Amygdala (tissue), 56 donors: ENCODE results near the gene NCOA6.
A peak's percentile ranks its signal among the peaks of the same experiment; 100 is the strongest.
"Not testable (repeated sequence)": the region's sequence is repeated elsewhere in the genome, so short reads cannot be mapped to it uniquely, and the experiment has no call there.

Experiments
- DNase-seq, 56 donors: peaks; one replicate each; lab custom pipeline; 2025; lab: John Stamatoyannopoulos, UW

The NCOA6 gene

DNA sequence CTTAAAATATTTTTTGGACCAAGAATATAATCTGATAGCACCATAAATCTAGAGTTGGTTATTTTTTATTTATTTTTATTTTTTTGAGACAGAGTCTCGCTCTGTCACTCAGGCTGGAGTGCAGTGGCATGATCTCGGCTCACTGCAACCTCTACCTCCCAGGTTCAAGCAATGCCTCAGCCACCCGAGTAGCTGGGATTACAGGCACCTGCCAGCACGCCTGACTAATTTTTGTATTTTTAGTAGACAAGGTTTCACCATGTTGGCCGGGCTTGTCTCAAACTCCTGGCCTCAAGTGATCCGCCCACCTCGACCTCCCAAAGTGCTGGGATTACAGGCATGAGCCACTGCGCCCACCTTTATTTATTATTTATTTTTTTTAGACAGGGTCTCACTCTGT is 45.2 kb downstream of the NCOA6 start:
- DNase-seq = not testable (repeated sequence)

DNA sequence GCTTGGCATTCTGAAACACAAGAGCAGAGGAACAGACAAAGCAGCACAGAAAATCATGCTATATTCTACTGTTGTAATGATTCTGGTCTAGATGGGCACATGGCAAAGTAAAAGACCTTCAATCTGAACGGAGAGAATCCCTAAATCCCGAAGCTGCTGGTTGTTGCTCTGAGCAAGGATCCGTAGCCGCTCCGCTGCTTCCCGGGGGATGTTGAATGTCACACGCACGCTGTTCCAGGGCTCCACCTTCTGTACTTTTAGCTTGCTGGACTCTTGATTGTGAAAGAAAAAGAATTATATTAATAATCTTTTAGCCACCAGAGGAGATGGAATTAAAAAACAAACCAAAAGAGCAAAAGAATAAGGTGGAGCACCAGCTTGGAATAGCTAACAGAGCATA is 49.3 kb downstream of the NCOA6 start:
- no peak for DNase-seq

DNA sequence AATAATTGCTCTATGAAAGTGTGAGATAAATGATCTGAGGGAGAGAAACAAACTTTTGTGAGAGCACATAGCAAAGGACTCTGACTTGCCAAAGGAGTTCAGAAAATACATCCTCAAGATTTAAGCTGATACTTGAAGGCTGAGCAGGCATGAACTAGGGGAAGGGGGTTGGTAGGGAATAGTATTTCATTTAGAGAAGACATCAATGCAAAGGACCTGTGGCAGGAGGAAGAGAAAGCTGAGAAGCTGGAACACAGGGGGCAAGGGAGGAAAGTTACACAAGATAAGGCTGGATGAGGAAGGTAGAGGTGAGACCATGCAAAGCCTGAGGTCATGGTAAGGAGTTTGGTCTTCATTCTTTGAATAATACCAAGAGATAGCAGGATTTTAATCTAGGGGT is 50.6 kb downstream of the NCOA6 start:
- DNase-seq = no peak

- no peak for DNase-seq
Observed at GRCh38 chr20:34774449-34774848, 51.0 kb downstream of the NCOA6 start.

GRCh38 chr20:34773726-34774125 is 51.7 kb downstream of the NCOA6 start:
- no peak for DNase-seq

DNA sequence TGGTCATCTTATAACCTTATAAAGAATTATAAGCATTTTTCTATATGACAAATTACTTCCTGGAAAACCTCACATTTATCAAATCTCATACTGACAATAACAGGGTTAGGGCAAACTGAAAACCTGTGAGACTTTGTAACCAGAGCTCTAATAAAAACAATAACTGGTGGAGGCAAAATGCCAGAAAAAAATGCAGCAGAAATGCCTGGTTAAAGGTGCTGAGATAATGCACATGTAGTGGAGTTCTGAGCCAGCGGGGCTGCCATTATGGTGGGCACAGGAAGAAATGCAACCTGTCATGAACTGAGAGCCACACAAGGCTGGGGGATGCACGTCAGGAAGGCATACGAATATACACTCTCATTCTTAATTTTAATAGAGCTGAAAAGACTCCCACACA is 53.0 kb downstream of the NCOA6 start:
- peak in 1 of 56 donors; percentile 0 for DNase-seq

DNA sequence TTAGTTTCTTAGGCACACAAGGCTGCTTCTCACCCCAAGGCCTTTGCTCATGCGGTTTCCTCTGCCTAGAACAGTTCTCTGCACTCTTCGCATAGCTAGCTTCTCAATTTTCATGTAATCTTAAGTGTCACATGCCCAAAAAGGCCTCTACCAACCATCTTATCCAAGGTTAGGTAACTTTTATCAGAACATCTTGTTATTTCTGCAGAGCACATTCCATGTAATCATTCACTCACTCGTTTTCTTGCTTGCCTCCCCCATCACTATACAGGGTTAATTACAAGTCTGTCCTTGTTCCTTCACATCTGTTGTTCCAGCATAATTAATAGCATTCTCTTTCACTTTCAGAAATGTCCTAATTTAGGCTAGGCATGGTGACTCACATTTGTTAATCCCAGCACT is 53.8 kb downstream of the NCOA6 start:
- DNase-seq = no peak

- DNase-seq = no peak
Observed at GRCh38 chr20:34768096-34768495, 57.4 kb downstream of the NCOA6 start.

DNA sequence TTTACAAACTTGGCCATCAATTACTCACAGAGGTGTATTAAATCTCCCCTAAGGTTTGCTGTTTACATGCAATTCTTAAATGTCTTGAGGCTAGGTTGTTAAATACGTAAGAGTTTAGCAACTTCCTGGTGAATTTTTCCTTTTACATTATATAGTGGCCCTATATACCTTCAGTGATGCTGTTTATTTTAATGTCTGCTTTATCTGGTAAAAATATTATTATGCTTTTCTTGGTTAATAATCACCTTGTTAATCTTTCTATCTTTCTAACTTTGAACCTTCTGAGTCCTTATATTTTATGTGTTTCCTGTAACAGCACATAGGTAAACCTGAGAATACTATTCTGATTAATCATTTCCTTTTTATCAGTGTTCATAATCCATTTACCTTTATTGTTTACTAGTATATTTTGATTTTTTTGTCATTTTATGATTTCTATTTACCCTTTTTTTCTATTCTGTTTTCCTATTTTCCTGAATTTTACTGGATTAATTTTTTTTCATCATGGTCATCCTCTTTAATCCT is 63.4 kb downstream of the NCOA6 start:
- DNase-seq = no peak

- DNase-seq = no peak
Observed at GRCh38 chr20:34755367-34755766, 70.1 kb downstream of the NCOA6 start.

DNA sequence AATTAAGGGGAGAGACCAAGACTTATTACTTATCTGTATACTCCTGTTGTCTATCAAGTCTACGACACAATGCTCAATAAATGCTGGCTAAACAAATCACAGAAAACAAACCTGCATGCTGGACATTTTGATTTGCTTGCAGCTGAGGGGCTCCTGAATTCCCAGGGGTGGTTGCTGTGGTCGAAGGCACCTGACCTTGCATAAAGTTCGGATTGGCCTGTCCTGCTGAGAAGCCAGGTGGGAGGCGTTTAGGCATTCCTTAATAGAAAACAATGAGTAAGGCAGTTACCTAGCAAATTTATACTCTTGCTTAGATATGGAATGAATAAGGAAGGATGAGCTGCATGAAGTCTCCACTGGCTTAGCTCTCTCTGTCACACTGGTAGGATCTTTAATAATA is 70.8 kb downstream of the NCOA6 start:
- no peak for DNase-seq

DNA sequence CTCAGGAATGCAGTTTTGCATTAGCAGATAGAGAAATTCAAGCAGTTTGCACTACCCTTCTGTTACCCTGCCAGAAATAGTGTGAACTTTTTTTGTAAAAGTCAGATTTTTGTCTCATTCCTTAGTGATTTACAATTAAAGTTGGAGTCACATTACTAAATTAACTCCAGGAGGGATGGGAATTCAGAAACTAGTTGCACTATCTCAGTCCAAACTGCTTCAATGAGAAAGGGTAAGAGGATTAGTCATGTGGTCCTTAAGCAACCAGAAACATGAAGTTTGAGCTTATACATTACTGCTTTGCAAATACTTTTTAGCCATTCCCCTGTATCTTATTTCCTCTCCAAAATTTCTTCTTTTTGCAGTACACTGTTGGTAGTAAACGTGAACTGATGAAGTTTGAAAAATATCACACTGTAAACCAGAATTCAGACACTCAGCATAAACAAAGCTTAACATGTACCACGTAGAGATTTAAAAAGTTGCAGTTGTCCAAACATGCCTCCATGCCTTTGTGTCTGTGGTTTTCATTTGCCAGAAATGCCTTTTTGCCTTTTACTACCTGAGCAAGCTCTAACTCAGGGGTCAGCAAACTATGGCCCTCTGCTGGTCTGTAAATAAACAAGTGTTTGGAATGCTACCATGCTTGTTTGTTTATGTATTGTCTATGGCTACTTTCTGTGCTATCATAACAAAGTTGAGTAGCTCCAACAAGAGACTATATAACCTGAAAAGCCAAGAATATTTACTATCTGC is 71.6 kb downstream of the NCOA6 start:
- DNase-seq = no peak

DNA sequence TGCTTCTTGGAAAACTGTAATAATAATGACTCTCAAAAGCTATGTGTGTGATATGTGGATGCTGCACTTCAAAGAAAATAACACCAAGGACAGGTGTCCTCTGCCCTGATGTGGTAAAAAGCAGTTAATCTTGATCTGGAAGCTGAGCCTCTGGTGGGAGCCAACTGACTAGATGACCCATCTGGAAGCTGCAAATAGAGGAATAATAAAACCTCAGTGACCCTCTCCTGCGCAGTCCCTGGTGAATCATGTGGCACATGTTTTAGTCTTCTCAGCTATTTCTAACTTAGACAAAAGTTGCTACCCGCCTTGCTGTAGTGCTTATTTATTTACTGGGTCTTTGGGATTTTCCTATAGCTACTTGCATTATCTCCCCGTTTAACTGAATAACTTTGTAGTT is 74.0 kb downstream of the NCOA6 start:
- DNase-seq = no peak

DNA sequence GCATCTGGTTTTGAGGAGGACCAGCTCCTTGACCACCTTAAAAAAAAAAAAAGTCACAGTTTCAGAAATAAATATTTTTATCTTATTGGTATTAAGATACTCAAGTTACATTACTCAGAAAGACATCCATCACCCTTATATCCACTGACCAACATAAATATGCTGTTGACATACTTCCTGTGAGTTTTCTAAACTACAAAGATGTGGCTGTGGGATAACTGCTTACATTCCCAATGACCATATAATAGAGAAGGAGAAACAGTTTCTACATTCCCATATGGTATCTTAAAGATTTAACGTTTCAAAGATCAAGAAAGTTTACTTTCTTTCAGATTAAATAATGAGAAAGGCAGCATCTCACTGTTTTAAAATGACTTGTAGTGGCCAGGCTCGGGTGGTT is 75.0 kb downstream of the NCOA6 start:
- DNase-seq = no peak

DNA sequence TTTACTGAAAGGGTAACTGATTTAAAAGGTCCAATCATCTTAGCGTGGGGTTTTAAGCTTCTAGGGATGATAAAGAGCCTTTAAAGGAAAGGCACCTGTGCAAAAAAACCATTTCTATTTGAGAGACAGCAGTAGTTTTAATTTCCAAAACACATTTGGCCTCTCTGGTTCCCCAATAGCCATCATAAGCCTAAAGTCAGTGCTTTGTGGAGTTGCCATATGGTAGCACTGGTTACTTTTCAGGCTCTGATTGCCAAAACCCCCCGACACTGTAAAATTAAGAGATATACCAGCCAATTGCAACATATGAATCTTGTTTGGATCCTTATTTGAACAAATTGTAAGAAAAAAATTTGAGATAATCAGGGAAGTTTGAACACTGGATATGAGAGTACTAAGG is 76.7 kb downstream of the NCOA6 start:
- DNase-seq = no peak

DNA sequence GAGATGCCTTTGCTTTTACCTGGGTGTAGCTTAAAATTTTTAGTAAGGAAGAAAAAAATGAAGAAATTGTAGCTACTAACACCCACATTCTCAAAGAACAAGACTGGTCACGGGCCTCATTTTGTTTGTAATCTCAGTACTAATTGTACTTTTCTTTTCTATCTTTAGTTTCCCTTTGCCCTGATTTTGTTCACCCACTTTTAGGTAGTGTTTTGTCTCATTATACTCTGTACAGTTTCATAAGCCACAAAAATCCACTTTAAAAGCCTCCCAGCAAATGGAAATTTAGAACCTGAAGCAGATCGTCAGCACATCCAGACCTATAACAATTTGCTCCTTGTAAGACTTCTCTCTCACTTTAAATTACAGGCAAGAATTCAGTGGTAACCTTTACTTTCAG is 78.0 kb downstream of the NCOA6 start:
- no peak for DNase-seq

DNA sequence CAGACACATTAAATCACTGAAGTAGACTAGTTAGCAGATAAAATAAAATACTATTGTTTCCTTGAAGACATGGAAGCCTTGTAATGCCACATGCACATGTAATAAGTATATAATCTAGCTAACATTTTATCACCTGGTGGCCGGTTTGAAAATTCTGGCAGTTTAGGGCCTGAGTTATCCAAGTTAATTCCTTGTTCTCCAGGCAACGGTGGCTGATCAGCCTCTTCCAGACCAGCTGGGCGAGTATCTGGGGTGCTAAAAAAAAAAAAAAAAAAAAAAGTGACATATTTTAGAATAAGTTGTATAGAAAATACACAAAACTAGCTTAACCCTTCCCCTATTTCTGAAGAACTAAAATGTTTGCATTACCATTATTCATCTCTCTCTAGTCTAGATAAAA is 78.8 kb downstream of the NCOA6 start:
- no peak for DNase-seq

- DNase-seq = no peak
Observed at GRCh38 chr20:34744847-34745246, 80.6 kb downstream of the NCOA6 start.

DNA sequence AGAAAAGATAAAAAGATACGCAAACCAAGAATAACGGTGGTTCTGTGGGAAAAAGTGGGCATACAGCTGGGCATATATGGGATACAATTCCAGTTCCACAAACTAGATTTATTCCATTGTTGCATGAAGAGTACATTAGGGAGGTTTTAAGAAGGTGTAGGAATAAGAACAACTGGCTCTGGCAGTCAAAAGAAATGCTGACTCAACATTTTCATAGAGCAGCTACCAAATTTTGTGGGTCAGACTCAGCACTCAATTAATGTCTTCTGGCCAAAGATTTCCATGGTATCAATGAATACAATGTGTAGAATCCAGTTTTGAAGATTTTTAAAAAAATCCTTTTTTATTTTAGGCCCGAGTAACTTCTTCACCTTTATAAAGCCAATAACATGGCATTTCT is 81.1 kb downstream of the NCOA6 start:
- no peak for DNase-seq

GRCh38 chr20:34743039-34743438 is 82.4 kb downstream of the NCOA6 start:
- no peak for DNase-seq

- DNase-seq = no peak
Observed at GRCh38 chr20:34736106-34736735, 89.2 kb downstream of the NCOA6 start.

DNA sequence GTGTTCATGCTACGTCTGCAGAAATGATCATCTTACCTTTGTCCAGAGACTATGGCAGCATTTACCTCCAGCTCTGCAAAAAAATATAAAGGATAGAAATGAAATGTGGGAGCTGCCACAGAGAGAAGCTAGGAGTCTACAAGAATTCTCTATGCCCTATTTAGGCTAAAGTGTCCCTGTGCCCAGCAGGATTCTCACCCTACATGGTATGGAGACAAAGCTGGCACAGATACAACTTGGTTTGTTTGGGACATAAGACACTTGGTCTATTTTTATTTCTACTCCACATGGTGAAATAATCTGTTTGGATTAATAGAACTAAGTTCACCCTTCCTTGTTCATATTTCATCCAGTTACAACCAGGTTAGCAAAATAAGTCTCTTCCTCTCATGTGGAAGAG is 92.9 kb downstream of the NCOA6 start:
- DNase-seq = no peak
